ENCODE results near the gene SOX9. TPM values are rescaled to one million over a fixed set of nuclear protein-coding genes. Genes with fewer than 3 reads are reported as not detected.
"Not testable (repeated sequence)": the region's sequence is repeated elsewhere in the genome, so short reads cannot be mapped to it uniquely, and the experiment has no call there.

Gene SOX9
- total and polyA plus RNA-seq, 5 donors from 2014 or later = not detected

DNA sequence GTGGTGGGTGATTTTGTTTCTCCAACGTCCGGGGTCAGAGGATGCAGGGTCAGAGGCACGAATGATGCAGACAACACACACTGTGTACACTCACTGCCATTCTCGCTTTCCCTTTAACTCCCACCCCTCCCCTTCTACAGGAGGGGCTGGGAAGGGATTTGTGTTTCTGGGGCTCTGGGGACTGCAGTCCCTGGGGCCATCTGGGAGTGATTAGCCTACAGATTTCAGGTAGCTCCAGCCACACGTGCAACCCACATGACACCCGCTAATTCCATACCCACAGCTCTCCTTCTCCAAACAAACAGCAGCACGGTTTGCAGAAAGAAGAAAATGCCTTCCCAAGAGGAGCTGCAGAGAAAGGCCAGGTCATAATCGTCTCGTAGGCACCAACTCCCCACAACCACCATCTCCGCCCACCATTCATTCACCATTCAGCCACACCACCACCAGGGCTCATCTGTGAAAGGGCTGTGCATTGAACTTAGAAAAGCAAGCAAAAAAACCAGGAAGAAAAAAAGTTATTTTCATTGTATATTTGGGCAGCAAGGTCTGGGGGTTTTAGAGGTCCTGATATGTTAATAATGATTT is 9.4 kb upstream of the SOX9 start:
- no peak for ATAC-seq (ENCODE audit: low read depth in 2 of 2)
- peaks cover 31% of the 10 kb centered on the region for H3K27me3 Mint-ChIP-seq
- Histone ChIP-seq H3K27ac (ENCODE audit: insufficient read depth, low read length, poor library complexity, severe bottlenecking) (no peak overlapping the region), H3K36me3 (ENCODE audit: control insufficient read depth, insufficient read depth, low read length) (no peaks in the 10 kb centered on the region), H3K27me3 (ENCODE audit: control insufficient read depth, insufficient read depth, low read length) (peaks cover 11% of the 10 kb centered on the region), H3K9me3 (ENCODE audit: control insufficient read depth in 2 of 2, low read length in 2 of 2) (no peaks in the 10 kb centered on the region), H3K4me1 (ENCODE audit: control insufficient read depth, insufficient read depth, low read length, poor library complexity, severe bottlenecking) (no peaks in the 10 kb centered on the region), H3K4me3 (ENCODE audit: low read depth, low read length) (no peak overlapping the region)
- peaks cover 0 to 2% (median 0%) of the 10 kb centered on the region in 7 donors for H3K9me3 Mint-ChIP-seq
- no peak for DNase-seq
- H3K4me3 Mint-ChIP-seq = no peak overlapping the region
- no peak overlapping the region for H3K27ac Mint-ChIP-seq
- peaks cover 0 to 4% (median 2%) of the 10 kb centered on the region in 4 donors for H3K4me1 Mint-ChIP-seq
- H3K36me3 Mint-ChIP-seq = no peaks in the 10 kb centered on the region

DNA sequence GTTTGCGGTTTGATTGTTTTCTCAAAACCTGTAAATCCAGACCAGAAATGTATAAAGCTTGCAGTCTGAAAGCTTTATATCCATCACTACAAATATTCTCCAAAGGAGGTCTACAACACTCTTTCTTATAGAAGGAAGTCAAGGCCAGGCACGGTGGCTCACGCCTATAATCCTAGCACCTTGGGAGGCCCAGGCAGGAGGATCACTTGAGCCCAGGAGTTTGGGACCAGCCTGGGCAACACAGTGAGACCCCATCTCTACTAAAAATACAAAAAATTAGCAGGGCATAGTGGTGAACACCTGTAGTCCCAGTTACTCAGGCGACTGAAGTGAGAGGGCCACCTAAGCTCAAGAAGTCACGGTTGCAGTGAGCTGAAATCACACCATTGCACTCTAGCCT is 8.9 kb upstream of the SOX9 start:
- not testable (repeated sequence) for H3K4me3 Mint-ChIP-seq; DNase-seq; H3K9me3 Mint-ChIP-seq; H3K36me3 Mint-ChIP-seq; H3K4me1 ChIP-seq (ENCODE audit: control insufficient read depth, insufficient read depth, low read length, poor library complexity, severe bottlenecking); H3K27ac ChIP-seq (ENCODE audit: insufficient read depth, low read length, poor library complexity, severe bottlenecking); H3K4me3 ChIP-seq (ENCODE audit: low read depth, low read length); H3K27ac Mint-ChIP-seq; ATAC-seq (ENCODE audit: low read depth in 2 of 2); H3K4me1 Mint-ChIP-seq; H3K36me3 ChIP-seq (ENCODE audit: control insufficient read depth, insufficient read depth, low read length); H3K9me3 ChIP-seq (ENCODE audit: control insufficient read depth in 2 of 2, low read length in 2 of 2)
- peaks cover 12% of the 10 kb centered on the region for H3K27me3 ChIP-seq (ENCODE audit: control insufficient read depth, insufficient read depth, low read length)
- peaks cover 34% of the 10 kb centered on the region for H3K27me3 Mint-ChIP-seq

DNA sequence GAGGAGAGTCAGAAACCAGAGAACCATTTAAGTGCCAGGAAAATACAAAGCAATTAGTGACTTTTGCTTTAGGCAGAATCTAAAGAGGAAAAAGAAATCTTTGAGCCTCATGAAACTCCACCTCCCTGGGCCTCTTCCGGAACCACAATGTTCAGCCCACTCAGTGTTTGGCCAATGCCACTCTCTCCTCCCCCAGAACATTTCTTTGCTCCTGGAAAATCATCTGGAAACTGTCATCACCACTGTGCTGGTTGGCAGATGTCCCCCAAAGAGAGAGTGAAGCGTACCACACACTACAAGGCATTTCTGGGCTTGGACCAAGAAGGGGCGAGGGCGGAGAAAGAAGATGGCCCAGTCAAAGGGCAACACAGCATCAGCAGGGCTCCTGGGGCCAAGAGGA is 7.1 kb upstream of the SOX9 start:
- H3K27ac ChIP-seq (ENCODE audit: insufficient read depth, low read length, poor library complexity, severe bottlenecking) = no peak overlapping the region
- DNase-seq (no peak), ATAC-seq (ENCODE audit: low read depth in 2 of 2) (no peak)
- H3K27me3 Mint-ChIP-seq = peaks cover 50% of the 10 kb centered on the region
- H3K4me1 Mint-ChIP-seq = peaks cover 0 to 7% (median 2%) of the 10 kb centered on the region in 4 donors
- H3K36me3 Mint-ChIP-seq = no peaks in the 10 kb centered on the region
- H3K36me3 ChIP-seq (ENCODE audit: control insufficient read depth, insufficient read depth, low read length) = no peaks in the 10 kb centered on the region
- no peak overlapping the region for H3K27ac Mint-ChIP-seq
- peaks cover 0 to 2% (median 0%) of the 10 kb centered on the region in 7 donors for H3K9me3 Mint-ChIP-seq
- no peak overlapping the region for H3K4me3 ChIP-seq (ENCODE audit: low read depth, low read length)
- no peaks in the 10 kb centered on the region for H3K4me1 ChIP-seq (ENCODE audit: control insufficient read depth, insufficient read depth, low read length, poor library complexity, severe bottlenecking)
- no peaks in the 10 kb centered on the region for H3K9me3 ChIP-seq (ENCODE audit: control insufficient read depth in 2 of 2, low read length in 2 of 2)
- H3K4me3 Mint-ChIP-seq = no peak overlapping the region
- peaks cover 23% of the 10 kb centered on the region for H3K27me3 ChIP-seq (ENCODE audit: control insufficient read depth, insufficient read depth, low read length)

DNA sequence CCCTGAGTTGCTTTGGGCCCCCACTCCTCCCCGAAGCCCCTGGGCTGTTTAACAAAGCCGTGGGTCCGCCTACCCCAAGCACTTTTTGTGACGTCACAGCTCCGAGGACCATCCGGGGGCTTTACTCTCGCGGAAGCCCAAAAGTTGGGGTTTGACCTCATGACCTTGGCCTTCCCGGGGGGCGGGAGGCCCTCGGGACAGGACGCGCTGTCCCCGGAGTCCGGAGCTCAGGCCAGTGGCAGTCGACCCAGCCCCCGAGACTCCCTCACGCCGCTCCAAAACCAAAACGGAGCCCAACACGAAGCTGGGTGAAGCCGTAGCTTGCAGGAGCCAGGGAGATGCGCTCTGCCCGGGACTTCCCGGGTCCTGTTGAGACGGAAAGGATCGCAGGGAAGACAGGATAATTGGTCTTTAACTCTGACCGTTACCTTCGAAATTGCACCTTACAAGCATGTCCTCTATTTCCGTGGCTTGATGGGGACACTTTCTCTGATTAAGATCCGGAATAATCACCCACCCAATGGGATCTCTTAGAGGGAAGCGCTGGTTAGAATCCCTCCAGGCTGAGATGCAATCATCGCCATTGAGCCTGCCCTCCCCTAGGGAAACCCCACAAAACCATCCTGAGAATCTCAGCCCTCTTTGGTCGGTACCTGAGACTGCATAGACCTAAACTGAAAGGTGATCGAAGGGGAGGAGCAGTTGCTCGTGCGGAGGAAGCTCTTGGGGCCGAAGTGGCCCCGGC is 4.9 kb upstream of the SOX9 start:
- Mint-ChIP-seq H3K27me3 (peaks cover 66% of the 10 kb centered on the region), H3K4me1 (peaks cover 0 to 8% (median 4%) of the 10 kb centered on the region in 4 donors), H3K36me3 (no peaks in the 10 kb centered on the region), H3K9me3 (peaks cover 0 to 2% (median 0%) of the 10 kb centered on the region in 7 donors), H3K27ac (peak overlapping the region in 1 of 3 donors; percentile 52), H3K4me3 (no peak overlapping the region)
- no peak for DNase-seq
- Histone ChIP-seq H3K4me3 (ENCODE audit: low read depth, low read length) (no peak overlapping the region), H3K36me3 (ENCODE audit: control insufficient read depth, insufficient read depth, low read length) (no peaks in the 10 kb centered on the region), H3K27me3 (ENCODE audit: control insufficient read depth, insufficient read depth, low read length) (peaks cover 32% of the 10 kb centered on the region), H3K9me3 (ENCODE audit: control insufficient read depth in 2 of 2, low read length in 2 of 2) (no peaks in the 10 kb centered on the region), H3K4me1 (ENCODE audit: control insufficient read depth, insufficient read depth, low read length, poor library complexity, severe bottlenecking) (no peaks in the 10 kb centered on the region), H3K27ac (ENCODE audit: insufficient read depth, low read length, poor library complexity, severe bottlenecking) (no peak overlapping the region)
- no peak for ATAC-seq (ENCODE audit: low read depth in 2 of 2)

DNA sequence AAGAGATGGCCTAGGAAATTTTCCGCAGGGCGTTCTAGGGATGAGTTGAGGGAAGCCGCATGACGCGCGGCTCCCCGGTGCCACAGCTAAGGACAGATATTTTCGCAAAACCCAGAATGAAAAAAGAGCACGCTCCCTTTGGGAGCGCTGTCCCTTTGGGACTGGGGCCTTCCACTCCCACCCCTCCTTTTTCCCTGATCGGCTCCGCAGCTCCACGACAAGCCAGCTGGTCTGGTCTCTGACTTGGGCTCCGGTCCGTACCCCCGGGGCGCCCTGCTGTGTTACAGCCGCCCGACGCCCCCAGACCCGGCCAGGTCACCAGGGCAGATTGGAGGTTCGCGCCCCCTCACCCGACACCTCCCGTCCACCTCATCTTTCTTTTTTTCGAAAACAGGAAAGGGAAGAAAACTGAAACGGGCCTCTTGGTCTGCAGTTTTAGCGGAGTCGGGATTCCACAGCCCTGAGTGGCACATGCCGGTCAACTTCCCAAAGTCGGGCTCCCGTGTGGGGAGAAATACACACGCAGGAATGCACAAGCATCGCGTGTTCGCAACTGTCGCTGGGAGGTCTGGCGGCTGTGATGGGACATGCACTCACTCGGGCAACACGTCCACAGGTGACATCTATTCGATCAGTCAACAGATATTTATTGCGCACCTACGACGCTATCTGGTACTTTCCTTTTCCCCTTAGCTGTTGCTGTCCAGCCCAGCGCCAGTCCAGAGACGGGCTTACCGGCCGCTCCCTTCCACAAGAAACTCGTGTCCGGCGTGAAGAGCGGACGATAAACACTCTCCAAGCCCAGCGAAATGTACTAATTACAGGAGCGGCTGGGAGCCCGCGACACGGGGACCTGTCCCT is 3.9 kb upstream of the SOX9 start:
- Histone ChIP-seq H3K36me3 (ENCODE audit: control insufficient read depth, insufficient read depth, low read length) (no peaks in the 10 kb centered on the region), H3K9me3 (ENCODE audit: control insufficient read depth in 2 of 2, low read length in 2 of 2) (no peaks in the 10 kb centered on the region), H3K27me3 (ENCODE audit: control insufficient read depth, insufficient read depth, low read length) (peaks cover 32% of the 10 kb centered on the region), H3K4me3 (ENCODE audit: low read depth, low read length) (no peak overlapping the region), H3K27ac (ENCODE audit: insufficient read depth, low read length, poor library complexity, severe bottlenecking) (no peak overlapping the region), H3K4me1 (ENCODE audit: control insufficient read depth, insufficient read depth, low read length, poor library complexity, severe bottlenecking) (no peaks in the 10 kb centered on the region)
- H3K36me3 Mint-ChIP-seq = no peaks in the 10 kb centered on the region
- peak overlapping the region in 1 of 4 donors; percentile 7 for H3K4me3 Mint-ChIP-seq
- H3K4me1 Mint-ChIP-seq = peaks cover 0 to 8% (median 4%) of the 10 kb centered on the region in 4 donors
- H3K9me3 Mint-ChIP-seq = peaks cover 0 to 2% (median 0%) of the 10 kb centered on the region in 7 donors
- no peak overlapping the region for H3K27ac Mint-ChIP-seq
- H3K27me3 Mint-ChIP-seq = peaks cover 69% of the 10 kb centered on the region
- no peak for ATAC-seq (ENCODE audit: low read depth in 2 of 2)
- no peak for DNase-seq

DNA sequence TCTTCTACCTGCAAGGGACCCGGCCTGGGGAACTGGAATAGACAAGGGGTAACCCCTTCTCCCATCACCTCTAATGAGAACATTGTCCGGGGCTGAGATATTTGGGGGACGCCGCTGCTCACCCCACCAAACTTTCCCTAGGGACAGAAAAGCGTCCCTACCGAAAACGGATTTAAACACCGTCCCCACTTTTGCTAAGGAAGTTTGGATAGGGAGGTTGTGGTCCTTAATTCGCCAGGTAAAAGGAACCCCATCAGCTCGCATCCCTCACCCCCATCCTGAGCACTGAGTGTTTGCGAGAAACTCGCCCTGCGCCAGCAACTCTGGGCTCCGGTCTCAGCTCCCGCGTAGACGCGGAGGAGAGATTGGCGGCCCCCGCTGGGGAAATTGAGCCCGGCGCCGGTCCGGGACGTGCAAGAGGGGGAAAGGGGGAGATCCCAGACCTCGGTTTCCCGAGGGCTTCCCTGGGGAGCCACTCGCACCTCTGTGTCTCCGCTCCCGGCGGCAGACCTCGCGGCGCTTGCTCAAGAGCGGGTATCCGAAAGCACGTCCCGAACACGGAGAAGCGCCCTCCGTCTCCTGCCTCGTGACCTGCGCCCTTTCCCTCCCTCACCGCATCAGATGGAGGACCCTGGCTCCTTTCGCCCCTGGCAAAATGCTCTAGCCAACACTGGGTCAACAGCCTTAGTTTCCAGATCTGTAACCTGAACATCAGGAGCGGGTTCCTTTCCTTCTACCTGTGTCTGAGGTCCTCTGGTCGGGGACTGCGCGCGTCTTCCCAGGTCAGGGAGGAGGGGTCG is 3.1 kb upstream of the SOX9 start:
- Histone ChIP-seq H3K27ac (ENCODE audit: insufficient read depth, low read length, poor library complexity, severe bottlenecking) (no peak overlapping the region), H3K9me3 (ENCODE audit: control insufficient read depth in 2 of 2, low read length in 2 of 2) (no peaks in the 10 kb centered on the region), H3K4me1 (ENCODE audit: control insufficient read depth, insufficient read depth, low read length, poor library complexity, severe bottlenecking) (no peaks in the 10 kb centered on the region), H3K36me3 (ENCODE audit: control insufficient read depth, insufficient read depth, low read length) (no peaks in the 10 kb centered on the region), H3K27me3 (ENCODE audit: control insufficient read depth, insufficient read depth, low read length) (peaks cover 32% of the 10 kb centered on the region), H3K4me3 (ENCODE audit: low read depth, low read length) (no peak overlapping the region)
- no peak for DNase-seq
- Mint-ChIP-seq H3K36me3 (no peaks in the 10 kb centered on the region), H3K27me3 (peaks cover 76% of the 10 kb centered on the region), H3K4me1 (peaks cover 0 to 8% (median 4%) of the 10 kb centered on the region in 4 donors), H3K27ac (no peak overlapping the region), H3K9me3 (peaks cover 0 to 3% (median 0%) of the 10 kb centered on the region in 7 donors), H3K4me3 (no peak overlapping the region)
- ATAC-seq (ENCODE audit: low read depth in 2 of 2) = no peak

All from CD4-positive, CD25-positive, alpha-beta regulatory T cell (primary cell).